ENCODE measurements around the gene LILRB2.
"Not testable (repeated sequence)": the region's sequence is repeated elsewhere in the genome, so short reads cannot be mapped to it uniquely, and the experiment has no call there.

The LILRB2 gene

GRCh38 chr19:54239491-54240371, 41.2 kb downstream of the LILRB2 start:
- not testable (repeated sequence) for DNase-seq

GRCh38 chr19:54233941-54234340, 47.0 kb downstream of the LILRB2 start:
- no peak for DNase-seq

DNA sequence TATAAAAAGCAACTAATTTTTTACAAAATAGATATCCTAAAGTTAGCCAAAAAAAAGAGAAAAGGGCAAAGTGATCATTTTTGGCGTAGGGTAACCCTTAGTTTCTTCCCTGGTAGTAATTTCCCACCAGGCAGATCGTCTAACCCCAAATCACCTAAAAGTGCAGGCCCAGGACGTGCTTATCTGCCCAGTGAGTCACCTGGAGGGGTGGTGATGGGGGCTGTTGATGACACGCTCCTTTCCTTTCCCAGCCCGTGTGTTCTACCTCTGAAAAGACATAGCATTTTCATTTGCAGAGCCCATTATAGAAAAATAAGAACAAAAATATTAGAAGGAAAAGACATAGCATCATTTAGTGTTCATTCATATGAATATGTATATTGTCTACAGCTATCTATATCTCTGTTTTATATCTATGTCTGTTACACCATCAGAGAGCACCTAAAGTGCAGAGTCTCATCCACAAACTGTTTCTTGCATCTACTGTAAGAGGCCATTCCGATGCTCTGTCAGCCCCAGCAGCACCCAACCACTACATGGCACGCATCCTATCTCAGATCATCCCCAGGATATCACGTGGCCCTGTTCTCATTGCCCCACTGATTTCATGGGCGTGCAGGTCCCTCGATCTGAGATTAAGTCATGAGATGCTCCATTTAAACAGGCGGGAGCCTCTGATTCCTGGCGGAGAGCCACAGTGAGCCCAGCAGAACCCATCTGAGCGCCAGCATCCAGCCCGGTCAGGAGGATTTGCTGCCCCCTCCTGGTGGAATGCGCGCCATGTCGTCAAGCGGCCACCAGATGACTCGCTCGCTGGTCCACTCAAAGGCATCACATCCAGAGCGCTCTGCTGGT, 49.6 kb downstream of the LILRB2 start:
- peak; percentile 86 to 91 for DNase-seq

DNA sequence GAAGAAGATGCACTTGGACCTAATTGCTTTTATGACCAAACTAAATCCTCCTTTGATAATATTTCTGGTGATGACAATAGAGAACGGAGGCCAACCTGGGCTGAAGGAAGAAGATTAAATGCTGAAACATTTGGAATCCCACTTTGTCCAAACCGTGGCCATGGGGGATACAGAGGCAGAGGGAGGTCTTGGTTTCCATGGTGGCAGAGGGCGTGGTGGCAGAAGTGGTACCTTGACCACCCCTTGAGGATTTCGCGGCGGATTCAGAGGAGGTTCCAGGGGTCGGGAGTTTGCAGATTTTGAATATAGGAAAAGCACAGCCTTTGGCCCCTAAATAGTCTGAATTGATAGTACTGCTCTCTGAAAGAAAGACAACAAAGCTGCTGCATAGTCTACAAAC, 50.9 kb downstream of the LILRB2 start:
- DNase-seq: no peak

- no peak for DNase-seq
Observed at GRCh38 chr19:54229146-54229545, 51.8 kb downstream of the LILRB2 start.

- DNase-seq: not testable (repeated sequence)
Observed at GRCh38 chr19:54224619-54225018, 56.3 kb downstream of the LILRB2 start.

GRCh38 chr19:54223937-54224281, 57.0 kb downstream of the LILRB2 start:
- not testable (repeated sequence) for DNase-seq

All from activated CD4-positive, alpha-beta T cell treated with anti-CD3 and anti-CD28 coated beads, Interleukin-2, amount 50 U/mL, for 4 hours (primary cell).